PC-3 (cell line): ENCODE results near the gene BRD3. TPM values are rescaled to one million over a fixed set of nuclear protein-coding genes. Genes with fewer than 3 reads are reported as not detected.

Experiments
- ATAC-seq: fragments of 200-7000 bp; cut with Tn5 transposase; 2 replicates; pipeline ENCODE4 v1.9.1; 2020; ENCODE audit warnings: mild to moderate bottlenecking, moderate library complexity
- BruUV-seq: library from RNA; stranded (reverse); fragments of 400-500 nt; replicated peaks from 2 replicates; lab custom pipeline; 2021; lab: Mats Ljungman, UMichigan
- CTCF ChIA-PET: fragments of 300-600 bp; sonication (Branson Sonifier 250); formaldehyde crosslinking; loops from one replicate; lab custom pipeline; 2022; ENCODE audit warnings: antibody characterized with exemption; lab: Charles Lee
- POLR2A ChIA-PET: fragments of 300-600 bp; sonication (Branson Sonifier 250); formaldehyde crosslinking; loops from one replicate; lab custom pipeline; 2022; ENCODE audit warnings: antibody characterized with exemption; ENCODE audit not compliant: unreplicated experiment; lab: Charles Lee
- DNase-seq: peaks from one replicate; pipeline ENCODE4 v3.0.0-alpha.2; 2015
- H2AFZ ChIP-seq: fragments of 300-600 bp; sonication (generic); 2 replicates; pipeline ENCODE4 v1.6.0; 2016; ENCODE audit warnings: antibody characterized with exemption, low read length
- H3F3A ChIP-seq: fragments of 300-600 bp; sonication (generic); one replicate; pipeline ENCODE4 v1.6.0; 2017; ENCODE audit warnings: antibody characterized with exemption, low read length, control low read depth, mild to moderate bottlenecking; ENCODE audit not compliant: unreplicated experiment
- H3K27ac ChIP-seq: fragments of 300-600 bp; sonication (generic); 2 replicates; pipeline ENCODE4 v1.5.1; 2016; ENCODE audit warnings: mild to moderate bottlenecking, low read length
- H3K27me3 ChIP-seq: fragments of 300-600 bp; sonication (generic); 2 replicates; pipeline ENCODE4 v1.6.1; 2016; ENCODE audit warnings: low read length, mixed read lengths
- H3K36me3 ChIP-seq: fragments of 300-600 bp; sonication (generic); 2 replicates; pipeline ENCODE4 v1.6.1; 2016; ENCODE audit warnings: low read depth, mixed run types, low read length, mixed read lengths
- H3K4me1 ChIP-seq: fragments of 300-600 bp; sonication (generic); 2 replicates; pipeline ENCODE4 v1.5.1; 2016; ENCODE audit warnings: low read length; ENCODE audit not compliant: insufficient read depth
- H3K4me2 ChIP-seq: fragments of 300-600 bp; sonication (generic); 2 replicates; pipeline ENCODE4 v1.6.0; 2016; ENCODE audit warnings: low read length
- H3K4me3 ChIP-seq: fragments of 300-600 bp; sonication (generic); 2 replicates; pipeline ENCODE4 v1.5.1; 2016; ENCODE audit warnings: mild to moderate bottlenecking, low read length, mixed read lengths
- H3K79me2 ChIP-seq: fragments of 300-600 bp; sonication (generic); 2 replicates; pipeline ENCODE4 v1.6.1; 2017; ENCODE audit warnings: low read length, mixed read lengths
- H3K9ac ChIP-seq: fragments of 300-600 bp; sonication (generic); 2 replicates; pipeline ENCODE4 v1.6.0; 2016; ENCODE audit warnings: mild to moderate bottlenecking, low read length
- H3K9me2 ChIP-seq: fragments of 300-600 bp; sonication (generic); replicated peaks from 2 replicates; pipeline ENCODE4 v1.6.1; 2016; ENCODE audit warnings: mixed run types, low read length, mixed read lengths
- H3K9me3 ChIP-seq: fragments of 300-600 bp; sonication (generic); 2 replicates; pipeline ENCODE4 v1.6.1; 2016; ENCODE audit warnings: low read length, mixed read lengths
- H4K20me1 ChIP-seq: fragments of 300-600 bp; sonication (generic); 2 replicates; pipeline ENCODE4 v1.6.1; 2016; ENCODE audit warnings: low read length, mixed read lengths
- EZH2 ChIP-seq: fragments of 300-600 bp; sonication (generic); IDR thresholded peaks from one replicate; pipeline ENCODE4 v1.6.1; 2017; ENCODE audit warnings: antibody characterized with exemption, mild to moderate bottlenecking, low read length; ENCODE audit not compliant: unreplicated experiment
- EZH2phosphoT487 ChIP-seq: fragments of 300-600 bp; sonication (generic); IDR thresholded peaks from 2 replicates; pipeline ENCODE4 v1.6.1; 2018; ENCODE audit warnings: mild to moderate bottlenecking, antibody characterized with exemption, low read length, borderline replicate concordance
- intact Hi-C: fragments of 100-400 bp; cut with micrococcal nuclease; formaldehyde crosslinking; loops from 2 replicates; pipeline ENCODE4 v1.9.0; 2023
- total RNA-seq: library from RNA; depleted of rRNA; stranded (reverse); fragments of >200 nt; gene quantifications from 2 replicates; pipeline ENCODE4 v1.2.3, GENCODE V29; 2014
- TF ChIP-seq, protein P1 (sequence below): fragments of 300-600 bp; sonication (generic); conservative IDR thresholded peaks from 2 replicates; pipeline ENCODE4 v1.5.1; 2017; ENCODE audit warnings: antibody characterized with exemption, low read depth, mild to moderate bottlenecking, low read length

Gene BRD3
- total RNA-seq, 1 experiment from 2014 or later, result 5.5 TPM

DNA sequence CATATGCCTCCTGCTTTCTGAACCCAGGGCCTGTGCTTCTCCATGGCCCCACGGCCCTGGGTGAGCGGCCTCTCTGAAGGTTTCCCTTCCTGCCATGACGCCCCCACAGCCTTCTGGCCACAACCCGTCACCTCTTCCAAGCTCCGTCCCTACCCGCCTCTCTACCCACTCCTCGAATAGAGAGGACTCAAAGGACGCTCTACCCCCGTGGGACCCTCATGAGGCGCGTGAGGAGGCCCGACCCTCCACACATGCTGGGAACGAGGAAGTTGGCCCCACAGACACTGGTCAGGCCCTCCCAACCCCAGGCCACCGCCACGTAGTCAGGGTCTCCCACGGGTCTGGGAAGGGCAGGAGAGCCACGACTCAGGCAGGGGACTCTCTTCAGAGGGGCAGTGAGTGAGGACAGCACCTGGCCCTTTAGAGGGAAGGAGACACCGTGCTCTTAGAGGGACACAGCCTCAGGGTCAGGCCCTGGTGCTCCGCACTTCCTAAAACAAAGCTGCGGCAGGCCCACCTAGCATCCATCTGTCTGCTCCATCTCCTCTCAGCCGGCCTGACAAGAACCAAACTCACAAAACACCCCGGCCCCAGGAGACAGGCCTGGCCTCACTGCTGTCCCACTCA is 5.3 kb downstream of the BRD3 start:
- no TSS peak for BruUV-seq
- Histone ChIP-seq H3K9ac (no peak overlapping the region), H3F3A (no peaks in the 10 kb centered on the region), H3K79me2 (peaks cover 82% of the 10 kb centered on the region), H4K20me1 (no peaks in the 10 kb centered on the region), H3K27ac (no peak overlapping the region), H3K36me3 (no peaks in the 10 kb centered on the region), H2AFZ (no peak overlapping the region), H3K4me1 (peaks cover 27% of the 10 kb centered on the region), H3K9me3 (no peaks in the 10 kb centered on the region), H3K4me2 (no peak overlapping the region), H3K4me3 (no peak overlapping the region), H3K9me2 (no peaks in the 10 kb centered on the region), H3K27me3 (no peaks in the 10 kb centered on the region)
- intact Hi-C loops, result no loop called here
- no peak for TF ChIP-seq EZH2
- no peak for TF ChIP-seq EZH2phosphoT487
- ChIA-PET CTCF (no interaction called here), POLR2A (no interaction called here)
- ATAC-seq (no peak), DNase-seq (no peak)

DNA sequence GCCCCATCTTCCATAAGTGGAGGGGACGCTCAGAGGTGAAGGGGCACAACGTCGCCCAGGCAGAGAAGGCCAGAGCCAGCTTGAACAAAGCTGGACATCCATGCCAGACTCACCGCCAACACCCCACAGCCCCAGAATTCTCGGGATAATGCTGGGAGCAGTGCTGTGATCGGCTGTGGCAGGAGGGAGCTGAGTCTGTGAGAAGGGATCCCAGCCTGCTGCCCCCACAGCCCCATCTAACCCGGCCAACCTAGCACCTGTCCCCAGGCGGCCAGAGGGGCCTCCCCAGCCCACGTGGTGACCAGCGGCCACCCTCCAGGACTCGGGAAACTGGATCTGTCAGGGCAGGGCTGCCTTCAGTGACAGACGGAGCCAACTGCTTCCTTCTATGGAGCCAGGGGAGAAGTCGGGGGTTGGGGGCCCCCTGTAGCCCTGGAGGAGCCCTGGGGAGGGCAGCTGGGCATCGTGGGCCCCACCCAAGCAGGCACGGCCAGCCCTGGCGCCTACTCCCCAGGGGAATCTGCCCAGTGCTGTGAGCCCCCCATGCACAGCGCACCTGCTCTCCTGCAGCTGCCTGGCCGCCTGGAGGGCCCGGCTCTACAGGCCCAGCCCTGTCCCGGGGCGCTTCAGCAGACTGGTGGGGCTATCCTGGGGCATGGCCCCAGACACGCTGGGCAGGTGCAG is 6.0 kb downstream of the BRD3 start:
- no TSS peak for BruUV-seq
- Histone ChIP-seq H3K4me2 (no peak overlapping the region), H4K20me1 (no peaks in the 10 kb centered on the region), H3K9me3 (no peaks in the 10 kb centered on the region), H3K4me3 (no peak overlapping the region), H3K9ac (no peak overlapping the region), H3K36me3 (no peaks in the 10 kb centered on the region), H2AFZ (no peak overlapping the region), H3K4me1 (peaks cover 31% of the 10 kb centered on the region), H3K9me2 (no peaks in the 10 kb centered on the region), H3K79me2 (peaks cover 85% of the 10 kb centered on the region), H3F3A (no peaks in the 10 kb centered on the region), H3K27me3 (no peaks in the 10 kb centered on the region), H3K27ac (no peak overlapping the region)
- POLR2A ChIA-PET, result no interaction called here
- ATAC-seq (no peak), DNase-seq (no peak)
- intact Hi-C loops, result no loop called here
- no peak for TF ChIP-seq EZH2phosphoT487
- no peak for TF ChIP-seq EZH2
- TF ChIP-seq, protein P1, sequence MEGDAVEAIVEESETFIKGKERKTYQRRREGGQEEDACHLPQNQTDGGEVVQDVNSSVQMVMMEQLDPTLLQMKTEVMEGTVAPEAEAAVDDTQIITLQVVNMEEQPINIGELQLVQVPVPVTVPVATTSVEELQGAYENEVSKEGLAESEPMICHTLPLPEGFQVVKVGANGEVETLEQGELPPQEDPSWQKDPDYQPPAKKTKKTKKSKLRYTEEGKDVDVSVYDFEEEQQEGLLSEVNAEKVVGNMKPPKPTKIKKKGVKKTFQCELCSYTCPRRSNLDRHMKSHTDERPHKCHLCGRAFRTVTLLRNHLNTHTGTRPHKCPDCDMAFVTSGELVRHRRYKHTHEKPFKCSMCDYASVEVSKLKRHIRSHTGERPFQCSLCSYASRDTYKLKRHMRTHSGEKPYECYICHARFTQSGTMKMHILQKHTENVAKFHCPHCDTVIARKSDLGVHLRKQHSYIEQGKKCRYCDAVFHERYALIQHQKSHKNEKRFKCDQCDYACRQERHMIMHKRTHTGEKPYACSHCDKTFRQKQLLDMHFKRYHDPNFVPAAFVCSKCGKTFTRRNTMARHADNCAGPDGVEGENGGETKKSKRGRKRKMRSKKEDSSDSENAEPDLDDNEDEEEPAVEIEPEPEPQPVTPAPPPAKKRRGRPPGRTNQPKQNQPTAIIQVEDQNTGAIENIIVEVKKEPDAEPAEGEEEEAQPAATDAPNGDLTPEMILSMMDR, result no peak
- CTCF ChIA-PET, result no interaction called here

DNA sequence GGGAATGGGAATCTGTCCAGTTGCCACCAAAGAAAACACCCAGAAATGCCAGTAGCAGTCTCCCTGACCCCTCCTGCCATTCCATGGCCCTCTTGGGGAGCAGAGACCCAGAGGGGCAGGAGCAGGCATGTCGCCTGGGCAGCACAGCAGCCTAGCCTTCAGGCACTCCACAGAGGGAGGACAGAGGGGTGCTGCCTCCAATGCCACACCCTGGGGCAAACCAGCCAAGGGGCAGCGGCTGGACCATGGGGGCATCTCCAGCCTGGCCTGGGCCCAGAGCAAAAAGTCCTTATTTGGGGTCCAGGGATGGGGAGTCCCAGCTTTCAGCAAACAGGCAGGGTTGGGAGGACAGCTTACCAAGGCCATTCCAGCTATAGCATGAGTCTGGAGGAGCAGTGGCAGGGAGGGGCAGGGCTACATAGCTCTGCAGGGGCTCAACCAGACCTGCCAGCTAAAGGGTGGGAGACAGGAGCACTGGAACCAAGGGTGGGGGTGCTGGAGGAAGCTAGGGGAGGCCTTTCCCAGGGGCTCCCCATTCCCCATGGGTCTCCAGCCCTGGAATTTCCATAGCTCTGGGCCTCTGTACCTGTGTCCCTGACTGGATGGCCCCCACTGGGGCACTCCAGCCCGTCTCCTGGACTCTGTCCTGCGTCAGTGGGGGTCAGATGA is 6.7 kb downstream of the BRD3 start:
- Histone ChIP-seq H3K27ac (no peak overlapping the region), H3K27me3 (no peaks in the 10 kb centered on the region), H3F3A (no peaks in the 10 kb centered on the region), H3K79me2 (peaks cover 83% of the 10 kb centered on the region), H4K20me1 (no peaks in the 10 kb centered on the region), H3K36me3 (no peaks in the 10 kb centered on the region), H3K4me1 (peaks cover 35% of the 10 kb centered on the region), H3K9ac (no peak overlapping the region), H3K4me2 (no peak overlapping the region), H3K9me2 (no peaks in the 10 kb centered on the region), H2AFZ (no peak overlapping the region), H3K4me3 (no peak overlapping the region), H3K9me3 (no peaks in the 10 kb centered on the region)
- DNase-seq (no peak), ATAC-seq (no peak)
- CTCF ChIA-PET, result no interaction called here
- intact Hi-C loops, result no loop called here
- BruUV-seq, result no TSS peak
- POLR2A ChIA-PET, result no interaction called here
- TF ChIP-seq EZH2 (no peak), EZH2phosphoT487 (no peak)
- TF ChIP-seq, protein P1, result no peak
